Measurements from ENCODE around the gene ARHGEF17.

Gene ARHGEF17

DNA sequence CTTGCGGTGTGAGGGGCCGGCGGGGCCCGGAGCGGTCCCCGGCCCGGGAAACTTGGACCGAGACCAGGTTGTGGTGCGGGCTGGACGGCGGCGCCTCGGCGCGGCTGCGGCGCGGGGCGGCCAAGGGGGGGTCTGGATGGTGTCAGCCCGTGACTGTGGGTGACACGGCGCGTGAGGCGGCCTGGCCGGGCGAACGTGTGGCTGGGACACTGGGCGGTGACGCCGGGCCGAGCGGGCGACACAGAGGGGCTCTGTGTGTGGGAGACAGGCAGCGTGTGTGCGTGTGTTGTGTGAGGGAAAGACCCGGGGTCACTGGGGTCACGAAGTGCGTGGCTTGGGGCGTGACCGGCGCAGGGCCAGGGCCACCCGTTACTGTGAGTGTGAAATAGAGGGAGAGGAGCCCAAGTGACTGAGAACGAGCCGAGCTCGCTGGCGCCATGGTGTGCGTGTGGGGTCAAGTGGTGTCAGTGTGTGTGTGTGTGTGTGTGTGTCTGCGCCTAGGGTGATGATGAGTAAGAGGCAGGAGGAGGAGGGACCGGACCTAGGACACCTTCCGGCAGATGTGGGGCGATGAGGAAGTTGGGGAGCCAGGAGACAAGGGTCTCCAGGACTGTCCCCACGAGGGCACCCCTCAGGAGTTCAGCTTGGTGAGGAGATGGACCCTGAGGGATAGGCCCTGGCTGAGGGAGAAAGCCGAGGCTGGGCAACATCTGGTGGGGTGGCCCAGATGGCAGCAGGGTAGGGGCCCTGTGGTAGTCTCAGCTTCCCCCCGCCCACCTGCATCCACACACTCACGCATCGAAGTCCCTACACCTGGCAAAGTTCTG is 68.9 kb downstream of the ARHGEF17 start:
- peaks cover 48% of the 10 kb centered on the region for H3K4me1 Mint-ChIP-seq
- CTCF ChIA-PET, result interaction anchor here (1.0 to 4.9 kb wide), 2 partner anchors 26 to 284 kb away, joined by 4 to 22 read pairs; no protein-coding TSS in a partner anchor
- H3K9me3 Mint-ChIP-seq, result no peaks in the 10 kb centered on the region

DNA sequence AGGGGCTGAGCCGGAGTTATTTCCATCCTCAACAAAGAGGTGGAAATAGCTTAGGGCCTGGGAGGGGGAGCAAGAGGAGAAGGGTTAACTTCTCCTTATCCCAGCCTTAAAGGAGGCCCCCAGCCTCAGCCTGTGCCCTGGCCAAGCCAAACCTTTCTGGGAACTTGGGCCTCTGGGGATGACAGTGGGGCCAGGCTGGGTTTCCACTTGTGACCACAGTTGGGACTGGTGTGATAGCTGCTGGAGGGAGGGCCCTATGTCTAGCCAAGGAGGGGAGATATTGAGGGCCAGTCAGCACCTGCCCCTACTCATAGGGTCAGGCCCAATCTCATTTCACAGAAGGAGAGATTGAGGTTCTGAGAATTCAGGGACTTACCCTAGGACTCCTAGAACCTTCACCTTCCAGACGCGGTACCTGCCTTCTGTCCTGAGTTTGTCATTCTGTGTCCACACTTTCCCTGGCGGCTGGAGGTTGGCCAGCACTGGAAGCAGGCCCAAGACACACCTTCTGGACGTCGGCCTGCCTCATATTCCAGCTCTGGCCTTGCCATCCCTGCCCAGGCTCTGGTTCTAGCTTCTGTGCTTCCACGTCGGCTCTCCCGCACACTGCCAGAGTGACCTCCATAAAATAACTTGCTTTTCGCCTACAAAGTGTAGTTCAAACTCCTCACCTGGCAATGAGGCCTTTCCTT is 71.3 kb downstream of the ARHGEF17 start:
- Mint-ChIP-seq H3K9me3 (no peaks in the 10 kb centered on the region), H3K36me3 (peaks cover 5% of the 10 kb centered on the region), H3K4me1 (peaks cover 70% of the 10 kb centered on the region), H3K27me3 (no peaks in the 10 kb centered on the region), H3K4me3 (no peak overlapping the region), H3K27ac (peak overlapping the region; percentile 49)
- CTCF ChIA-PET, result interaction anchor here (1.3 to 1.7 kb wide), 3 partner anchors 10 to 19 kb away, joined by 3 to 4 read pairs (median 4); no protein-coding TSS in a partner anchor
- DNase-seq, result no peak

More for the DNA sequence above, 68.9 kb downstream of the ARHGEF17 start:
- Mint-ChIP-seq H3K27ac (peak overlapping the region; percentile 91), H3K36me3 (peaks cover 5% of the 10 kb centered on the region), H3K27me3 (no peaks in the 10 kb centered on the region), H3K4me3 (peak overlapping the region; percentile 92)
- DNase-seq, result peak; percentile 75

DNA sequence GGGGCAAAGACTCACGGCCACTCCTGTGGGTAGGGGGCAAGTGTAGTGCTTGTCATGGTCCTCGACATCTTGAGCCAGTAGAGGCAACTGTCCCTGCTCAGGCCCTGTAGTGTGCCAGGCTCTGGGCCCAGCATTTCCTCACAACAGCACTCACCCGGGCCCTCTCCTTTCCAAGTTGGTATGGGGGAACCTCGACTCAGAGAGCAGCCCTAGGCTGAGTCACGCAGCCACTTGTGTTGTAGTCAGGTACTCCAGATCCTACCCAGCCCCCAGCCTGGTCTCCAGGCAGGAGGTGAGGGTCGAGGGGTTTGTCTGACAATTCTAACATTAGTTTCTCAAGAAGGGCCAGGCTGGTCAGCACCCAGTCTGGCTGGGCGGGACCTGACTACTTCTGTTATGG is 72.3 kb downstream of the ARHGEF17 start:
- no peak overlapping the region for H3K4me3 Mint-ChIP-seq

DNA sequence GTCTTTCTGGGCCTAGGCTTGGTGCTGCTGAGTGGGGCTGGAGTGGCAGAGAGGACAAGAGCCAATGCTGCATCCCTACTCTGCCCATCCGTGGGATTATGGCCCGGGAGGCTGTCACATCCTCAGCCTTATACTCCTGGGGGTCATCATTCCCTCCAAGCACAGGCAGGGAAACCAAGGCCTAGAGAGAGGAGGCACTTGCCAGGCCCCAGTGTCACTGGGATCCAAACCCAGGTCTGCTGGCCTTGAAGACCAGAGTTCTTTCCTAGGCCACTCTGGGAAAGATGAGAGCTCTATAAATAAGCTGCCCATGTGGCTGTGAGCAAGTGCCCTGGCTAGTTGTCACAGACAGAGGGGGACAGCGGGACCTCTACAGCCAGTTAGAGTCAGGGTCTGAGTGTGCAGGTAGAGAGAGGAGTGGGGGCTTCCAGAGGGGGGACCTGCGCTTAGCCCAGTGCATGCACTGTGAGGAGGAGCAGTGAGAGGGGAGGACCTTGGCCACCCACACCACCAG is 72.9 kb downstream of the ARHGEF17 start:
- Mint-ChIP-seq H3K36me3 (peaks cover 5% of the 10 kb centered on the region), H3K27me3 (no peaks in the 10 kb centered on the region), H3K4me1 (peaks cover 75% of the 10 kb centered on the region), H3K4me3 (no peak overlapping the region), H3K9me3 (no peaks in the 10 kb centered on the region), H3K27ac (no peak overlapping the region)
- CTCF ChIA-PET, result interaction anchor here (1.2 kb wide), 1 partner anchor 29 kb away, joined by 4 read pairs; no protein-coding TSS in a partner anchor
- DNase-seq, result no peak

More for the DNA sequence above, 72.3 kb downstream of the ARHGEF17 start:
- no peak overlapping the region for H3K27ac Mint-ChIP-seq
- DNase-seq, result no peak
- no peaks in the 10 kb centered on the region for H3K27me3 Mint-ChIP-seq
- peaks cover 75% of the 10 kb centered on the region for H3K4me1 Mint-ChIP-seq
- CTCF ChIA-PET, result interaction anchor here (1.2 to 1.7 kb wide), 3 partner anchors 9 to 29 kb away, joined by 4 read pairs; no protein-coding TSS in a partner anchor
- H3K9me3 Mint-ChIP-seq, result no peaks in the 10 kb centered on the region
- peaks cover 5% of the 10 kb centered on the region for H3K36me3 Mint-ChIP-seq

DNA sequence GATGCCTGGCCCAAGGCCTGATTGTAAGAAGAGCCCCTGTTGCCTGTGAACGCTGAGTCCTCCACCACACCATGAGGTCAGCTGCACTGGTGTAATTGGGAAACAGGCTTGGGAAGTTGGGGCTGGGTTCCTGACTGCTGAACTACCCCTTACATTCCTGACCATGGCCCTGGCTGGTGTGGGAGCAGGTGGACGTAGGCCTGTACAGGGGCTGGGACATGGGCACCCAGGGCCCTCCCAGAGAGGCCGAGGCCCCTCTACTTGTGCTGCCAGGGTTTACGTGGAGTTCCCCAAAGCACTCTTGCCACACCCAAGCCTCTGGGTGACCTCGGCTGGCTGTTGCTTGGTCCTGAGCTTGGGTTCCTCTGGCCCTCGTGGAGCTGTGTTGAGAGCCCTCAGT is 73.5 kb downstream of the ARHGEF17 start:
- CTCF ChIA-PET, result no interaction called here
- Mint-ChIP-seq H3K36me3 (peaks cover 5% of the 10 kb centered on the region), H3K27ac (no peak overlapping the region), H3K4me3 (no peak overlapping the region), H3K27me3 (no peaks in the 10 kb centered on the region), H3K4me1 (peaks cover 81% of the 10 kb centered on the region), H3K9me3 (no peaks in the 10 kb centered on the region)
- DNase-seq, result no peak

DNA sequence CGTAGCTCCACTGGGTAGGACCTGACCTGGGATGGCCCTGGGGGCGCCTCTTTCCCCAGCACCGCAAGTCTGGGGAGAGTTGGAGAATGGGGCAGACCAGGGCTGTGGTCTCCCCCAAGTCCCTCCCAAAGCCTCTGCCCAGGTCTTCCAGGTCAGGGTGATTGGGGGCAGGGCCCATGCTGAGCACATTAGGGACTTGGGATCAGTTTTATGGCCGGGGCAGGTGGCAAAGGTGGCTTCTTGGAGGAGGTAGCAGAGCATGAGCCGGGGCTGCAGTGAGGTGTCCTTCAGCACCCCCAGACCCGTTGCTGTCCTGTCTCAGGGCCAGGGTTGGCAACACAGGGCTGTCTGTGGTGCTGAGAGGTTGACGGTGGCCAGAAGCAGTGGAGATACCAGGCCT is 74.1 kb downstream of the ARHGEF17 start:
- Mint-ChIP-seq H3K36me3 (peaks cover 1% of the 10 kb centered on the region), H3K9me3 (no peaks in the 10 kb centered on the region)

DNA sequence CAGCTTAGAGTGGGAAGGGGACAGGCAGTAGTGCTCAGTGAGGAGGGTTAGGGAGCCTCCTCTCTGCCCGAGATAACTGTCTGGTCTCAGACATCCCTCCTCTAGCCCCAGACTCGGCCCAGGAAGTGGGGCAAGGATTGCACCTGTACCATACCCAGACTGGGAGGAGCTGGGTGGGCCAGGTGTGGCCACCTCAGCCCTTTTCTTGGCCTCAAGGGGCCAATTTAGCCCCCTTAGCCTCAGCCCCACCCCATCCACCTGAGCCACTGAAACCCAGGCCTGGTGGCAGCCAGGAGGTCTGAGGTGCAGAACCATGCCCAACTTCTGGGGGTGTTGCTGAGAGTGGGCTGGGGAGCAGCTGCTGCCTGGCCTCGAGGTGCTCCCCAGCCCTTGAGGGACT is 74.7 kb downstream of the ARHGEF17 start:
- CTCF ChIA-PET, result interaction anchor here (1.0 to 1.5 kb wide), 5 partner anchors 11 to 277 kb away, joined by 3 to 7 read pairs (median 4); no protein-coding TSS in a partner anchor

More for the DNA sequence above, 74.1 kb downstream of the ARHGEF17 start:
- DNase-seq, result no peak
- Mint-ChIP-seq H3K27ac (no peak overlapping the region), H3K27me3 (no peaks in the 10 kb centered on the region), H3K4me1 (peaks cover 84% of the 10 kb centered on the region), H3K4me3 (no peak overlapping the region)
- CTCF ChIA-PET, result interaction anchor here (1.3 kb wide), 1 partner anchor 243 kb away, joined by 5 read pairs; no protein-coding TSS in a partner anchor

DNA sequence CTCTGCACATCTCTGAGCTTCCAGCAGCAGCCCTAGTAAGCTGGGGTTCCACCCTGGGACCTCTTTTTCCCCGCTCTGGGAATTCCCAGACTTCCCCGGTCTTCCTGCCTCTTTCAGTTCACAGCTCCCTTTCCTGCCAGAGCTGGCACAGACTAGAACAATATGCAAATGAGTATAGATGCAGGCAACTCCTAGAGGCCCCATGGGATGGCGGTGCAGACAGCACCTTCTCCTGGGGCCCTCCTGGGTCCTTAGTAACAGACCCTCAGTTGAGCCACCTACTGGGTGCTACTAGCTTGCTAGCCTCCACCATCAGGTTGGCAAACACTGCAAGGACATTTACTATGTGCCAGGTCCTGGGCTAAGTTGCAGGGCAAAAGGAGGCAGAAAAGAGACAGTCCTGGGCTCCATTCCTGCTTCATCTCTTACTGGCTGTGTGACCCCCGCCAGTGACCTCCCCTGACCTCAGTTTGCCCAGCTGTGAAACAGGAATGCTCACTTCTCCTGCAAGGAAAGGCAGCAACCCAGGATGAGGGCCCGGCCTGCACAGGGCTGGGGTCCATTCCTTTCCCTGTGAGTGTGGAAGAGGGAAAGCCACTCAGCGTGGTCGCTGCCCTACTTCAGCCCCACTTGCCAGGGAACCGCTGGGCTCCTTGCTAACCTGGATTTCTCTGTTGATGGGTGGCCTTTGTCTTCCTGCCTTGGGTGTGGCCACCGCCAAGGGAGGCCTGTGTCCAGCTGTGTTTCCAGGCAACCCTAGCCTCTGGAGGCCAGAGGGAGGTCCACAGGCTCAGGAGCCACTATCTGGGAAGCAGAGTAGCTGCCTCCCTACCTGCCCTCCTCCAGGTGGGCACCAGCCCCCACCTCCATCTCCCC is 75.4 kb downstream of the ARHGEF17 start:
- H3K36me3 Mint-ChIP-seq, result no peaks in the 10 kb centered on the region
- peaks cover 82% of the 10 kb centered on the region for H3K4me1 Mint-ChIP-seq
- H3K4me3 Mint-ChIP-seq, result no peak overlapping the region

More for the DNA sequence above, 74.7 kb downstream of the ARHGEF17 start:
- Mint-ChIP-seq H3K4me1 (peaks cover 83% of the 10 kb centered on the region), H3K27me3 (no peaks in the 10 kb centered on the region), H3K36me3 (no peaks in the 10 kb centered on the region), H3K4me3 (no peak overlapping the region), H3K9me3 (no peaks in the 10 kb centered on the region), H3K27ac (no peak overlapping the region)
- DNase-seq, result no peak

DNA sequence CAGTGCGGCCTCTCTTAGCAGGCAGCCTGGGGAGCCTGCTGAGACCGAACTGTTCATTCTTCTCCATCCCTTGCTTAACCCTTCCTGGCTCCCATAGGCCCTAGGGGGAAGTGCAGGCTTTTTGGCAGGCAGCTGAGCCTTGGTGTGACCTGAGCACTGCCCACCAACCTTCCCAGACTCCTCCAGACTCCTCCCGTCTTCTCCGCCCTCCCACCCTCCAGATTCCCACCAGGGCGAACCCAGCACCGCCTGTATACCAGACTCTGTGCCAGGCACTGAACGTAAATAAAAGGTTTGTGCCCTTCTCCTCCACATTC is 76.0 kb downstream of the ARHGEF17 start:
- CTCF ChIA-PET, result interaction anchor here (0.8 to 1.8 kb wide), 5 partner anchors 9 to 34 kb away, joined by 3 to 14 read pairs (median 4); no protein-coding TSS in a partner anchor
- Mint-ChIP-seq H3K4me1 (peaks cover 77% of the 10 kb centered on the region), H3K27me3 (no peaks in the 10 kb centered on the region), H3K4me3 (no peak overlapping the region), H3K27ac (peak overlapping the region; percentile 82), H3K36me3 (peaks cover under 1% of the 10 kb centered on the region), H3K9me3 (no peaks in the 10 kb centered on the region)
- no peak for DNase-seq

More for the DNA sequence above, 75.4 kb downstream of the ARHGEF17 start:
- Mint-ChIP-seq H3K27ac (peak overlapping the region; percentile 82), H3K9me3 (no peaks in the 10 kb centered on the region), H3K27me3 (no peaks in the 10 kb centered on the region)
- CTCF ChIA-PET, result interaction anchor here (0.8 to 1.5 kb wide), 6 partner anchors 10 to 277 kb away, joined by 3 to 7 read pairs (median 4); no protein-coding TSS in a partner anchor
- DNase-seq, result no peak

DNA sequence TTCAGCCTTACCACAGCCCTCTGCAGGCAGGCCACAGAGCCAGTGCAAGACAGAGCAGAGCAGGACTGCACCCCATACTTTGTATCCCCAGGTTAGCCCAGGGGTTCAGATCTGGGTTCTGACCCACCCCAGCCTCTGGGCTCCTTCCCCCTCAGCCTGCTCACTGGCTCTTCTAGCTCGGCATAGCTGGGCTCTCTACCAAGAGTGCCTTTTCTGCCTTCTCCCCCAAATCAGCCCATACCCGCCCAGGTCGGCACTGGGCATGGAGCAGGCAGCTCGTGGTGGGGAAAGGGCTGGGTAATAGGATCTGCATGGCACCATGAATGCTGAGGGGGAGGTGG is 76.4 kb downstream of the ARHGEF17 start:
- Mint-ChIP-seq H3K27me3 (no peaks in the 10 kb centered on the region), H3K4me1 (peaks cover 72% of the 10 kb centered on the region), H3K27ac (peak overlapping the region; percentile 82), H3K4me3 (no peak overlapping the region), H3K36me3 (peaks cover 2% of the 10 kb centered on the region), H3K9me3 (no peaks in the 10 kb centered on the region)
- no peak for DNase-seq
- CTCF ChIA-PET, result interaction anchor here (0.8 to 1.8 kb wide), 10 partner anchors 9 to 276 kb away, joined by 3 to 14 read pairs (median 4); no protein-coding TSS in a partner anchor

DNA sequence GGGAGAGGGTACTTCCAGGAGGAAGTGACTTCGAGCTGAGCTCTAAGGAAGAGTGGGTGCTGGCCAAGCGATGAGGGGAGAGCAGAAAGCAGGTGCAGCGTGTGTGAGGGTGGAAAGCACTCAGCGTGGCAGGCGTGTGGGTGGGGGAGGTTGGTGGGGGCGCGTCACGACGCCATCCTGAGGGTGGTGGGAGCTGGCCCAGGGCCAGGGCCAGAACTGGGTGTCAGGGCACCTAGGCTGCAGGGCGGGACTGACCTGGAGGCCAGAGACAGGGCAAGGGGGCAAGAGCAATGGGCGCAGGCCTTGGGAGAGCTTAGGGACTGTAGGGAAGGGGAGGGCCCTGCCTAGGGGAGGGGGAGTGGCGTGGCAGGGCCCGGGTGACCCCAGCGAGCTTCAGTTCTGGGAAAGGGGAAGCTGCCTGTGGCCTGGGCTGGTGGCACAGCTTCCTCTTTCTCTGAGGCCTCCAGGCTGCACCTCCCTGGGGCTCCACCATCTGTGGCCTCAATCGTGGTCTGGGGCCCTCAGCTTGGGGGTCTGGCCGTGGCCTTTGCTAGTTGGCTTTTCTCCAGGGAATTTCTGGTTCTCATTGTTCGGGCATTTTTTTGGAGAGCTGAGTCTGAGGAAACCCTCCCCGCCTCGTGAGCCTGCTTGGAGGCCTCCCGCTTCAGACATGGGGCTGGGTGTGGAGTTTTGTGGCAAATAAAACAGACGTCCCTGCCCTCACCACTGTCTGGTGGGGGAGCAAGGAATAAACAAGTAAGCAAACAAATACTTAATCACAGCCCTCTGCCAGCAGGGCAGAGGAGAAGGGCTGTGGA is 77.0 kb downstream of the ARHGEF17 start:
- DNase-seq, result peak; percentile 47
- no peak overlapping the region for H3K4me3 Mint-ChIP-seq
- peaks cover 67% of the 10 kb centered on the region for H3K4me1 Mint-ChIP-seq
- no peaks in the 10 kb centered on the region for H3K27me3 Mint-ChIP-seq
- peak overlapping the region; percentile 82 for H3K27ac Mint-ChIP-seq
- H3K9me3 Mint-ChIP-seq, result no peaks in the 10 kb centered on the region
- CTCF ChIA-PET, result interaction anchor here (0.9 to 1.8 kb wide), 9 partner anchors 8 to 275 kb away, joined by 3 to 14 read pairs (median 4); no protein-coding TSS in a partner anchor
- peaks cover 2% of the 10 kb centered on the region for H3K36me3 Mint-ChIP-seq

DNA sequence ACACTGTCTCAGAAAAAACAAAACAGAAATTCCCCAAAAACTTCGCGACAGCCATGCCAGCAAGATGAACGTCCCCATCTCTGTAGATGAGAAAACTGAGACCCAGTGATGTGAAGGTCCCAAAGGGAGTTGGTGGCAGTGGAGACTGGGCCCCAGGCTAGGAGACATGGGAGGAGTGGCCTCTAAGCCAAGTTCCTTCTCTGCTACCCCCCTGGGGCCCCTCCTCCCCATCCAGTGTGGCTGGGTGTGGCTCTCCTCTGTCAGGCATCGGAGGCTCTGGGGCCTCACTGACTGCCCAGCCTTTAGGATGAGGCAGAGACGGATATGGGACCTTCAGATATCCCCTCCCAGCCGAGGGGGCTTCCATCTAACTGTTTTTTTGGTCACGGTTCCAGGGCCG is 77.9 kb downstream of the ARHGEF17 start:
- H3K9me3 Mint-ChIP-seq, result no peaks in the 10 kb centered on the region
- H3K4me3 Mint-ChIP-seq, result no peak overlapping the region
- H3K4me1 Mint-ChIP-seq, result peaks cover 66% of the 10 kb centered on the region
- CTCF ChIA-PET, result interaction anchor here (1.3 to 1.8 kb wide), 4 partner anchors 7 to 49 kb away, joined by 3 to 7 read pairs (median 5); no protein-coding TSS in a partner anchor
- H3K36me3 Mint-ChIP-seq, result peaks cover 2% of the 10 kb centered on the region
- peak overlapping the region; percentile 82 for H3K27ac Mint-ChIP-seq
- DNase-seq, result no peak
- H3K27me3 Mint-ChIP-seq, result no peaks in the 10 kb centered on the region
